Skeletal muscle tissue (tissue), 4 donors: Measurements from ENCODE around the gene CSNK1A1. TPM values are rescaled to one million over a fixed set of nuclear protein-coding genes. Genes with fewer than 3 reads are reported as not detected.
A peak's percentile ranks its signal among the peaks of the same experiment; 100 is the strongest.

Experiments
- H3K27ac ChIP-seq: one replicate; pipeline ENCODE4 v1.7.0; 2013; ENCODE audit warnings: mild to moderate bottlenecking, low read depth, low read length, inconsistent platforms
- H3K27me3 ChIP-seq, 3 donors: one replicate each; pipeline ENCODE4 v1.7.0; 2013; ENCODE audit warnings: low read length in 3 of 3; ENCODE audit not compliant: control insufficient read depth in 3 of 3, insufficient read depth in 3 of 3
- H3K36me3 ChIP-seq, 3 donors: one replicate each; pipeline ENCODE4 v1.7.0; 2013; ENCODE audit warnings: low read length in 3 of 3; ENCODE audit not compliant: control insufficient read depth in 3 of 3, insufficient read depth in 3 of 3
- H3K4me1 ChIP-seq, 3 donors: one replicate each; pipeline ENCODE4 v1.7.0; 2013; ENCODE audit warnings: low read length in 3 of 3, mild to moderate bottlenecking in 3 of 3; ENCODE audit not compliant: control insufficient read depth in 3 of 3, insufficient read depth in 3 of 3
- H3K4me3 ChIP-seq, 3 donors: one replicate each; pipeline ENCODE4 v1.7.0; 2013; ENCODE audit warnings: low read length in 3 of 3
- H3K9ac ChIP-seq, 3 donors: one replicate each; pipeline ENCODE4 v1.7.0; 2013; ENCODE audit warnings: low read length in 3 of 3, mild to moderate bottlenecking in 3 of 3, moderate library complexity in 2 of 3, low read depth in 1 of 3
- H3K9me3 ChIP-seq, 3 donors: one replicate each; pipeline ENCODE4 v1.7.0; 2013; ENCODE audit warnings: low read length in 3 of 3; ENCODE audit not compliant: control insufficient read depth in 3 of 3
- total RNA-seq: library from RNA; depleted of rRNA; stranded (reverse); fragments of >200 nt; gene quantifications from one replicate; pipeline ENCODE4 v1.2.3, GENCODE V29; 2014
- donor health status: Osteomylitis.

The CSNK1A1 gene
- total RNA-seq, 1 donor from 2014 or later = 161 TPM

GRCh38 chr5:149588936-149589335 is 37.7 kb upstream of the CSNK1A1 start:
- H3K4me3 ChIP-seq = no peak overlapping the region
- no peak overlapping the region for H3K27ac ChIP-seq
- no peaks in the 10 kb centered on the region for H3K27me3 ChIP-seq
- no peaks in the 10 kb centered on the region for H3K9me3 ChIP-seq
- H3K36me3 ChIP-seq = no peaks in the 10 kb centered on the region
- no peak overlapping the region for H3K9ac ChIP-seq
- H3K4me1 ChIP-seq = peaks cover 3 to 12% (median 6%) of the 10 kb centered on the region in 3 donors

- Histone ChIP-seq H3K27ac (no peak overlapping the region), H3K4me3 (no peak overlapping the region), H3K36me3 (no peaks in the 10 kb centered on the region), H3K9ac (peak overlapping the region in 1 of 3 donors; percentile 33), H3K27me3 (no peaks in the 10 kb centered on the region), H3K4me1 (peaks cover 20 to 29% (median 21%) of the 10 kb centered on the region in 3 donors), H3K9me3 (no peaks in the 10 kb centered on the region)
Observed at GRCh38 chr5:149586708-149587318, 35.6 kb upstream of the CSNK1A1 start.

GRCh38 chr5:149585910-149586309 is 34.7 kb upstream of the CSNK1A1 start:
- Histone ChIP-seq H3K9ac (no peak overlapping the region), H3K36me3 (no peaks in the 10 kb centered on the region), H3K4me1 (peaks cover 24 to 36% (median 26%) of the 10 kb centered on the region in 3 donors), H3K9me3 (no peaks in the 10 kb centered on the region), H3K27ac (no peak overlapping the region), H3K4me3 (no peak overlapping the region), H3K27me3 (no peaks in the 10 kb centered on the region)

GRCh38 chr5:149584121-149584520 is 32.9 kb upstream of the CSNK1A1 start:
- no peaks in the 10 kb centered on the region for H3K36me3 ChIP-seq
- no peak overlapping the region for H3K4me3 ChIP-seq
- no peaks in the 10 kb centered on the region for H3K27me3 ChIP-seq
- peak overlapping the region; percentile 64 for H3K27ac ChIP-seq
- H3K4me1 ChIP-seq = peaks cover 27 to 39% (median 28%) of the 10 kb centered on the region in 3 donors
- peak overlapping the region in 2 of 3 donors; percentile 17 to 25 for H3K9ac ChIP-seq
- H3K9me3 ChIP-seq = no peaks in the 10 kb centered on the region

GRCh38 chr5:149583394-149583793 is 32.2 kb upstream of the CSNK1A1 start:
- Histone ChIP-seq H3K27me3 (no peaks in the 10 kb centered on the region), H3K36me3 (no peaks in the 10 kb centered on the region), H3K9me3 (no peaks in the 10 kb centered on the region), H3K9ac (peak overlapping the region; percentile 25 to 34 (median 25)), H3K4me1 (peaks cover 27 to 39% (median 28%) of the 10 kb centered on the region in 3 donors), H3K4me3 (no peak overlapping the region), H3K27ac (peak overlapping the region; percentile 64)

- Histone ChIP-seq H3K4me3 (peak overlapping the region; percentile 81 to 87 (median 85)), H3K27me3 (no peaks in the 10 kb centered on the region), H3K9ac (peak overlapping the region; percentile 81 to 90 (median 81)), H3K9me3 (no peaks in the 10 kb centered on the region), H3K27ac (peak overlapping the region; percentile 73), H3K4me1 (peaks cover 27 to 39% (median 28%) of the 10 kb centered on the region in 3 donors), H3K36me3 (no peaks in the 10 kb centered on the region)
Observed at GRCh38 chr5:149581931-149582768, 30.9 kb upstream of the CSNK1A1 start.

GRCh38 chr5:149581192-149581861 is 30.1 kb upstream of the CSNK1A1 start, which contains the start of gene ARHGEF37:
Gene ARHGEF37 (plus strand): TSS chr5:149581498. CDS start chr5:149597770, 16,272 bp downstream.
- Histone ChIP-seq H3K9me3 (no peaks in the 10 kb centered on the region), H3K27ac (peak within 1 kb of the TSS; percentile 73), H3K4me3 (peak within 1 kb of the TSS; percentile 81 to 87 (median 85)), H3K36me3 (no peaks in the 10 kb centered on the region), H3K4me1 (peaks cover 25 to 33% (median 28%) of the 10 kb centered on the region in 3 donors), H3K27me3 (no peaks in the 10 kb centered on the region), H3K9ac (peak within 1 kb of the TSS; percentile 81 to 90 (median 81))

- Histone ChIP-seq H3K27ac (peak overlapping the region; percentile 73), H3K9ac (peak overlapping the region; percentile 81 to 90 (median 81)), H3K4me3 (peak overlapping the region; percentile 81 to 87 (median 85)), H3K4me1 (peaks cover 25 to 32% (median 28%) of the 10 kb centered on the region in 3 donors), H3K36me3 (no peaks in the 10 kb centered on the region), H3K27me3 (no peaks in the 10 kb centered on the region), H3K9me3 (no peaks in the 10 kb centered on the region)
Observed at GRCh38 chr5:149580808-149581191, 29.6 kb upstream of the CSNK1A1 start.

GRCh38 chr5:149578896-149579295 is 27.7 kb upstream of the CSNK1A1 start:
- no peaks in the 10 kb centered on the region for H3K27me3 ChIP-seq
- no peak overlapping the region for H3K4me3 ChIP-seq
- H3K4me1 ChIP-seq = peaks cover 22 to 27% (median 24%) of the 10 kb centered on the region in 3 donors
- H3K27ac ChIP-seq = no peak overlapping the region
- no peak overlapping the region for H3K9ac ChIP-seq
- no peaks in the 10 kb centered on the region for H3K36me3 ChIP-seq
- no peaks in the 10 kb centered on the region for H3K9me3 ChIP-seq
